ENCODE measurements around the gene TMEM178A. TPM values are rescaled to one million over a fixed set of nuclear protein-coding genes. Genes with fewer than 3 reads are reported as not detected.
A peak's percentile ranks its signal among the peaks of the same experiment; 100 is the strongest.

TMEM178A gene
- total RNA-seq, 2 donors from 2014 or later = 1.5 to 1.9 TPM

DNA sequence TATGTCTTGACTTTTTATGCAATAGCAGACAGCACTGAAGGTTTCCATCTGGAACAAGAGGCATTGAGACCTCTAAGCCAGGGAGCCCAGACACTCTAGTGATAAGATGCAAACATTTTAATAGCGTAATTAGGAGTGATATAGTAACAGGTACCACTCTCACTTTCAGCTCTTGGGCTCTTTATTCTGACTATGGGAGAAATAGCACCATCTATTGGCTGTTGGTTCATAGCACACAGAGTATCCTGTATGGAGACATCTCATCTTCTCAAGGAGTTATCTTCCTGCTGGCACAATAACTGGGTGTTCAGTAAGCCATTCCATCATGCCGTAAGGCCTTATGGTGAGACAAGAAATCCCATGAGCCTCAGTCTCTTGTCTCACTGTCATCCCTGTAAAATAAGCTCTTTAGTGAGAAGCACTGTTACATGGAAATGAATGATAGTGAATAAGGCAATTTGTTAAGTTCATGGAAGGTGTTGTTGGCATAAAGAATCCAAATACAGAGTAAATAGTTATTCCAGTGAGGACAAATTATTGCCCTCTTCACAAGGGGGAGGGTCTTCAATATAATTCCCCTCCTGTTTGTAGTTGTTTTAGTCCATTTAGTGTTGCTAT, 65.1 kb downstream of the TMEM178A start:
- no peak overlapping the region for H3K4me3 Mint-ChIP-seq
- H3K4me1 Mint-ChIP-seq (ENCODE audit: low read depth) = peaks cover 7% of the 10 kb centered on the region
- H3K27me3 Mint-ChIP-seq (ENCODE audit: low read depth) = no peaks in the 10 kb centered on the region
- DNase-seq = no peak
- H3K27ac Mint-ChIP-seq = peak overlapping the region; percentile 62
- peaks cover 5 to 14% of the 10 kb centered on the region in 2 donors for H3K36me3 Mint-ChIP-seq (ENCODE audit: insufficient read depth in 2 of 2)
- peak; percentile 54 to 58 for ATAC-seq (replicated peaks in 1 of 2)
- H3K9me3 Mint-ChIP-seq = peaks cover 0 to 2% of the 10 kb centered on the region in 2 donors

DNA sequence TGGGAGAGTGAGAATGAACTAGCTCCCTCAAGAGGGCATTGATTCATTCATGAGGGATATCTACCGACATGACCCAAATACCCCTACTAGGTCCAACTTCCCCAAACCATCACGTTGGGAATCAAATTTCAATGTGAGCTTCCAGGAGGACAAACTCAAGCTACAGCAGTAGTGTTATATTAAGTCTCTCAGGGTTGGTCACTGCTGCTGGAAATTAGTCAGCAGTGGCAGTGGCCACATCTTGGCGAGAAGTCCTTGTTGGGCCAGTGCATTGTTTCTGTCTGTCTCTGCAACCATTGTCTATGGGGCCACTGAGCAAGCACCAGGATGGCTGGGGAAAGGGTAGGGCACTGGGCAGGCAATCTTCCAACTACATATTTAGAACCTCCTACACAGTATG, 65.8 kb downstream of the TMEM178A start:
- DNase-seq = no peak
- Mint-ChIP-seq H3K9me3 (peaks cover 0 to 2% of the 10 kb centered on the region in 2 donors), H3K27ac (no peak overlapping the region), H3K4me3 (no peak overlapping the region), H3K27me3 (ENCODE audit: low read depth) (no peaks in the 10 kb centered on the region), H3K36me3 (ENCODE audit: insufficient read depth in 2 of 2) (peaks cover 5 to 14% of the 10 kb centered on the region in 2 donors), H3K4me1 (ENCODE audit: low read depth) (peaks cover under 1% of the 10 kb centered on the region)
- no peak for ATAC-seq (replicated peaks in 1 of 2)

DNA sequence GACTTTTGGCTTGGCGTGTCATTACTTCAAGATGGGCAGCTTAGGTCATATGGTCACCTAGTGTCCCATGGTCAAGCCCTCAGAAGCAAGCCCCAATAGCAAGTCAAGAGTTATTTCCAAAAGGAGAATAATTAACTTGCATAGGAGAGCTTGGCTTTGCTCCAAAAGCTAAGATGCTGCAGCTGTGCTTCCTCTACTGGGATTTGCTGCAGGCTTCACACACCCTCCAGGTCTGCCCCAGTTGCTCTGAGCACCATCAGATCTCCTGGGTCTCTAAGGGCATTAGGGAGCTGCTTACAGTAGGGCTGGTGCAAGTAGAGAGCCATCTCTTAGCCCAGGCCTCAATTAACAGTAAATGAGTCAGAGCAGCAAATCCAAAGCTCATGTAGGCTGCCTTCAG, 66.8 kb downstream of the TMEM178A start:
- no peak for DNase-seq
- peaks cover 7 to 19% of the 10 kb centered on the region in 2 donors for H3K36me3 Mint-ChIP-seq (ENCODE audit: insufficient read depth in 2 of 2)
- no peak overlapping the region for H3K4me3 Mint-ChIP-seq

DNA sequence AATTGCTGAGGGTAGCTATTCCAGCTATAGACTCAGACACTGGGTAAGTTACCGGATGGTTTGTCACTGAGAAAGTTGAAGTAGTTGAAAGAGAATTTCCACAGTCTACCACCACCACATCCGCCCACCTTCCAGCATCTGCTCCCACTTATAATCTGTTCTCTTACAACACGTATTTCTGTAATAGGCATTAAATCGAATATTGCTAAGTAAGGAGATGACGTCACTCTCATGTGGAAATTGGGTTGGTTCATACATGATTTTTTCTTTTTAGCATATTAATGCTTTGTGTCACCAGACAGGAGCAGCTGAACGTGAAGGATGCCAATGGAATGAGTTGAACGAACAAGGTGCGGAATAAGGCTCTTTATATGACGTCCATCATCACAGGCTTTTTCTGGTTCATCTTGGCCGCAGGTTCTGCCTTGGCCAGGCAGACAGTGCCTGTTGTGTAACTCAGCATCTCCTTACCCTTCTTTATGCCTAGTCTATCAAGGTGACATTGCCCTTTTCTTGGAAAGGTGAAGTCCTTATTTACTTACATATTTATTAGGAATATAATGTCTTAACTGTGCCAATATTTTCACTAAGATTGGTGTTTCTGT, 67.5 kb downstream of the TMEM178A start:
- Mint-ChIP-seq H3K4me1 (ENCODE audit: low read depth) (peaks cover 9% of the 10 kb centered on the region), H3K9me3 (no peaks in the 10 kb centered on the region), H3K27me3 (ENCODE audit: low read depth) (no peaks in the 10 kb centered on the region), H3K27ac (no peak overlapping the region), H3K4me3 (no peak overlapping the region), H3K36me3 (ENCODE audit: insufficient read depth in 2 of 2) (peaks cover 10 to 24% of the 10 kb centered on the region in 2 donors)
- ATAC-seq (replicated peaks in 1 of 2) (no peak), DNase-seq (no peak)

More for the DNA sequence above, 66.8 kb downstream of the TMEM178A start:
- H3K4me1 Mint-ChIP-seq (ENCODE audit: low read depth) = peaks cover 2% of the 10 kb centered on the region
- H3K27ac Mint-ChIP-seq = no peak overlapping the region
- H3K27me3 Mint-ChIP-seq (ENCODE audit: low read depth) = no peaks in the 10 kb centered on the region
- H3K9me3 Mint-ChIP-seq = peaks cover 0 to 2% of the 10 kb centered on the region in 2 donors
- ATAC-seq (replicated peaks in 1 of 2) = no peak

DNA sequence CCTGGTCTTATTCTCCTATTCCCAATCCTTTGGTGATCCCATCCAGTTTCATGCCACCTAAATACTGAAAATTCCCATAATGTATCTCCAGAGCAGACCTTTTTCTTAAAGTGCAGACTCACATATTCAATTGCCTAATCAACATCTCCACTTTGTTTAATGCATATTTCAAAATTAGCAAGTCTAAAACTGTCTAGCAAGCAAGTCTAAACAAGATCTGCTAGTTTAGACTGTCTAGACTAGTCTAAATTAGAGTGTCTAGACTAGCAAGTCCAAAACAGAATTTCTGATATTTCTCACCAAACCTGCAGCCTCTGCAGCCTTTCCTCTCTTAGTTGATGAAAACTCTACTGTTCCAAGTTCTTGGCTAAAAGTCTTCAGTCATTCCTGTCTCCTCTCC, 68.7 kb downstream of the TMEM178A start:
- Mint-ChIP-seq H3K4me1 (ENCODE audit: low read depth) (peaks cover 9% of the 10 kb centered on the region), H3K9me3 (no peaks in the 10 kb centered on the region)
- no peak for ATAC-seq (replicated peaks in 1 of 2)

GRCh38 chr2:39735648-39736047, 69.9 kb downstream of the TMEM178A start:
- H3K4me3 Mint-ChIP-seq = no peak overlapping the region

More for the DNA sequence above, 68.7 kb downstream of the TMEM178A start:
- H3K4me3 Mint-ChIP-seq = no peak overlapping the region
- no peak for DNase-seq
- H3K36me3 Mint-ChIP-seq (ENCODE audit: insufficient read depth in 2 of 2) = peaks cover 12 to 29% of the 10 kb centered on the region in 2 donors
- no peaks in the 10 kb centered on the region for H3K27me3 Mint-ChIP-seq (ENCODE audit: low read depth)
- no peak overlapping the region for H3K27ac Mint-ChIP-seq

DNA sequence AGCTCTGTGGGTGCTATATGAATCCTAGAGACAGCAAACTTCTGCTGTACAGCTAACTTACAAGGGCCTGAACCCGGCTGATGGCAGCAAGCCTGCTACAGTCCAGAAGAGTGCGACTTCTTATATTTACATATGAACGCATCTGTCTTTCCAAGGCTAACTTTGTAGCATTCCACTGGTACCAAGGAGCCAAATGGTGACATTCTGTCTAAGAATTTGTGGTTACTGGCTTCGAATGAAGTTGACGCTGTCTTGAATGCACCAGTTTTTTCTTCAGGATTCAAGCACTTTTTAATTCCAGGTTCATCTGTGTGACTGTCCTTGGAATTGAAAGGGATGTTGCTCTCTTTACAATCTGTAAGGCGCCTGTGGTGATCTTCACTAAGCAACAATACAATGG, 70.9 kb downstream of the TMEM178A start:
- no peaks in the 10 kb centered on the region for H3K9me3 Mint-ChIP-seq
- no peaks in the 10 kb centered on the region for H3K27me3 Mint-ChIP-seq (ENCODE audit: low read depth)
- no peak overlapping the region for H3K27ac Mint-ChIP-seq
- H3K4me1 Mint-ChIP-seq (ENCODE audit: low read depth) = peaks cover 9% of the 10 kb centered on the region
- H3K36me3 Mint-ChIP-seq (ENCODE audit: insufficient read depth in 2 of 2) = peaks cover 12 to 41% of the 10 kb centered on the region in 2 donors
- ATAC-seq (replicated peaks in 1 of 2) (no peak), DNase-seq (no peak)
- no peak overlapping the region for H3K4me3 Mint-ChIP-seq

More at GRCh38 chr2:39735648-39736047, 69.9 kb downstream of the TMEM178A start:
- Mint-ChIP-seq H3K9me3 (no peaks in the 10 kb centered on the region), H3K27me3 (ENCODE audit: low read depth) (no peaks in the 10 kb centered on the region), H3K36me3 (ENCODE audit: insufficient read depth in 2 of 2) (peaks cover 12 to 35% of the 10 kb centered on the region in 2 donors), H3K4me1 (ENCODE audit: low read depth) (peaks cover 9% of the 10 kb centered on the region), H3K27ac (no peak overlapping the region)
- no peak for DNase-seq
- ATAC-seq (replicated peaks in 1 of 2) = no peak

DNA sequence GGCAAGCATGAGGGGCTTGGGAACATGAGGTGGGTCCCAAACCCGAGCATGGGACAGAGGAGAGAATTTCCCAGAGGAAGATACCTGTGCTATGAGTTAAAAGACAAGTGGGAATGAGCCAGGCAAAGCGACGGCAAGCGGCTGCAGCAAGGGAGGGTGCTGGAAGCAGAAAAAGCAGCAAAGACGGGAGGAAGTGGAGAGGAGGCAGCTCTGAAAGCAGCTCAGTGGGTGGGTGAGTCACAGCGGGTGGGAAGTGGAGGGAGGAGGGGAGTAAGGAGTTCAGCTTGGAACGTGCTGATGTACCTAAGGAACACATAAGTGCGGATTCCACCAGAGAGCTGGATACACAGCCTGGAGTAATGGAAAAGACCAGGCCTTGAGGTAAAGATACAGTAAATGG, 71.9 kb downstream of the TMEM178A start:
- Mint-ChIP-seq H3K4me3 (no peak overlapping the region), H3K9me3 (no peaks in the 10 kb centered on the region), H3K27me3 (ENCODE audit: low read depth) (no peaks in the 10 kb centered on the region), H3K27ac (no peak overlapping the region), H3K4me1 (ENCODE audit: low read depth) (peaks cover 9% of the 10 kb centered on the region), H3K36me3 (ENCODE audit: insufficient read depth in 2 of 2) (peaks cover 12 to 41% of the 10 kb centered on the region in 2 donors)
- ATAC-seq (replicated peaks in 1 of 2) (no peak), DNase-seq (no peak)

DNA sequence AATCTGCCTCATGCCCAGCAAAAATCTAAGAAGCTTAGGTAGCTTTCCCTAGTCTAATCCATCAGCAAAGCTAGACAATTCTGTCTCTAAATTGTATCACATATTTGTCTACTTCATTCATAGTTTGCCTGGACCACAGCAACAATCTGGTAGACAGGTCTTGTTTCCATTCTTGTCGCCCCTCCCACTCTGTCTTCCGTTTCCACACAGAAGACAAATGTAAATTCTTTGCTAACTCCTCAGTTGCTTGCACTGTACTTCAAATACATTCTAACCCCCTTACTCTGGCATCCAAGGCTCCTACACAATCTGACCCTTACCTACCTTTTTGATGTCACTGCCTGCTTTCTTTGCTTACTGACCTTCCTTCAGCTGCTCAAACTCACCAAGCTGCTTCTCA, 73.2 kb downstream of the TMEM178A start:
- Mint-ChIP-seq H3K9me3 (no peaks in the 10 kb centered on the region), H3K4me3 (no peak overlapping the region), H3K27me3 (ENCODE audit: low read depth) (no peaks in the 10 kb centered on the region), H3K4me1 (ENCODE audit: low read depth) (peaks cover 14% of the 10 kb centered on the region), H3K27ac (no peak overlapping the region), H3K36me3 (ENCODE audit: insufficient read depth in 2 of 2) (peaks cover 12 to 38% of the 10 kb centered on the region in 2 donors)
- ATAC-seq (replicated peaks in 1 of 2) = no peak
- DNase-seq = no peak

DNA sequence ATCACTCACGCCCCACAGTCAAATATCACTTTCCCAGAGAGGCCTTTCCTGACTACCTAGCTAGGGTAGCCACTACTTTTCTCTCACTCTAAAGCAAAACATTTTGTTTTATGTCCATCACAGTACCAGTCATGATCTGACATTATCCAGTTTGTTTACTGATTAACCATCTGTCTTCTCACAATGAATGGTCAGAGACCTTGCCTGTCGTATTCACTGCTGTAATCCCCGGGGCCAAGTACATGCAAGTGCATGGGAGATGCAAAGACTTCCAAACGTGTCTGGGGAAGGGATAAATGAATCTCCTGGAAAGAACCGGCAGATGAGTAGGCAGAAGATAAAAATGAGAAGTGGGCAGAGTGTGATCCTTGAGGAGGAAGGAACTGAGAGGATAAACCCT, 73.7 kb downstream of the TMEM178A start:
- ATAC-seq (replicated peaks in 1 of 2) (no peak), DNase-seq (no peak)
- H3K9me3 Mint-ChIP-seq = no peaks in the 10 kb centered on the region
- H3K4me1 Mint-ChIP-seq (ENCODE audit: low read depth) = peaks cover 14% of the 10 kb centered on the region
- H3K4me3 Mint-ChIP-seq = no peak overlapping the region
- no peak overlapping the region for H3K27ac Mint-ChIP-seq
- no peaks in the 10 kb centered on the region for H3K27me3 Mint-ChIP-seq (ENCODE audit: low read depth)
- peaks cover 12 to 35% of the 10 kb centered on the region in 2 donors for H3K36me3 Mint-ChIP-seq (ENCODE audit: insufficient read depth in 2 of 2)

DNA sequence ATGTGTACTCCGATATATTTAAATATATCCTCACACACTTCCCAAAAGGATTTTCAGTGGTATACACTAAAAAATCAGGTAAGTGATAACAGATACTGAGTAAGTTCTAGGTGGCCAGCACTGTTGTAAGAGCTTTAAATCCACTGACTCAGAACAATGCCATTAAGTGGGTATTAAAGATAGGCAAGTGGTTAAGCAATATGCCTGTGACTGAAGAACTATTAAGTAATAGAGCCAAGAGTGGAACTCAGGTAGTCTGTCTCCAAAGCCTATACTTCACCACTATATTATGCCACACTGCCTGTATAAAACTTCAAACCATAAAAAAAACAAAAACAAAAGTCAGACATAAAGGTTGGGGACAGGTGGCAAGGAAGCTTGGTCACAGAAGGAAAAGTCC, 76.2 kb downstream of the TMEM178A start:
- Mint-ChIP-seq H3K9me3 (no peaks in the 10 kb centered on the region), H3K27ac (no peak overlapping the region), H3K4me3 (no peak overlapping the region), H3K4me1 (ENCODE audit: low read depth) (peaks cover 14% of the 10 kb centered on the region), H3K36me3 (ENCODE audit: insufficient read depth in 2 of 2) (peaks cover 6 to 29% of the 10 kb centered on the region in 2 donors), H3K27me3 (ENCODE audit: low read depth) (no peaks in the 10 kb centered on the region)
- no peak for ATAC-seq (replicated peaks in 1 of 2)
- no peak for DNase-seq

- ATAC-seq (replicated peaks in 1 of 2) (no peak), DNase-seq (no peak)
- no peak overlapping the region for H3K27ac Mint-ChIP-seq
- no peaks in the 10 kb centered on the region for H3K9me3 Mint-ChIP-seq
- no peaks in the 10 kb centered on the region for H3K27me3 Mint-ChIP-seq (ENCODE audit: low read depth)
- no peak overlapping the region for H3K4me3 Mint-ChIP-seq
- peaks cover 4% of the 10 kb centered on the region for H3K4me1 Mint-ChIP-seq (ENCODE audit: low read depth)
- H3K36me3 Mint-ChIP-seq (ENCODE audit: insufficient read depth in 2 of 2) = peaks cover 2 to 20% of the 10 kb centered on the region in 2 donors
Measured at GRCh38 chr2:39743269-39743776, 77.6 kb downstream of the TMEM178A start.

DNA sequence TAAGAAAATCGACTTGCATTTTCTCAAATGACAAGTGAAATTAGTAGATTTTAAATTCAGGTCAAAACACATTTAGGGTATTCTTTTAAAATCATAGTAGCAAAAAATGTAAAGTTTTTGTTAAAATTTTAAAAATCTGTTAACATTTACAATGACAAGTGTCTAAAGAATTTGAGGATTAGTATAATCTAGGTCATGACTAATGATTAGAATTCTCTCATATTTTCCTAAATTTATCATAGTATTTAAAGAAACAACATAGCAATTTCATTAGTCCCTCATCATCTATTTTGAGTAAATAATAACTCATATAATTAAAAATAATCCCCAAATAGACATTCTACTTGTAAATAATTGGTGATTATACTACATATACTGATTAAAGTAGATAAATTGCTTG, 89.7 kb downstream of the TMEM178A start:
- Mint-ChIP-seq H3K4me3 (no peak overlapping the region), H3K36me3 (ENCODE audit: insufficient read depth in 2 of 2) (peaks cover 14 to 42% of the 10 kb centered on the region in 2 donors), H3K27me3 (ENCODE audit: low read depth) (no peaks in the 10 kb centered on the region), H3K9me3 (no peaks in the 10 kb centered on the region), H3K4me1 (ENCODE audit: low read depth) (no peaks in the 10 kb centered on the region), H3K27ac (no peak overlapping the region)
- DNase-seq (no peak), ATAC-seq (replicated peaks in 1 of 2) (no peak)
